Erythroblast (primary cell): ENCODE results near the gene SUSD1.
"Not testable (repeated sequence)": the region's sequence is repeated elsewhere in the genome, so short reads cannot be mapped to it uniquely, and the experiment has no call there.

Experiments
- DNase-seq, 2 experiments: peaks; one replicate each; lab custom pipeline; 2025; lab: John Stamatoyannopoulos, UW
- GATA1 ChIP-seq: IDR thresholded peaks from 2 replicates; pipeline ENCODE4 v1.6.1; 2011; ENCODE audit warnings: low read depth, mild to moderate bottlenecking, control low read depth, low read length, moderate library complexity
- POLR2A ChIP-seq: IDR thresholded peaks from 2 replicates; pipeline ENCODE4 v1.6.1; 2011; ENCODE audit warnings: mild to moderate bottlenecking, low read length

The SUSD1 gene

GRCh38 chr9:112174965-112175795 lies at the start of gene SUSD1:
SUSD1 (minus strand) TSS chr9:112175297; CDS start chr9:112175235, 62 bp downstream.
- peak; percentile 71 to 77 for DNase-seq
- TF ChIP-seq GATA1: no peak
- peak; percentile 54 for TF ChIP-seq POLR2A

GRCh38 chr9:112224401-112225289 lies 49.5 kb upstream of the SUSD1 start:
- peak; percentile 65 to 67 for DNase-seq
- TF ChIP-seq GATA1 (no peak), POLR2A (no peak)

DNA sequence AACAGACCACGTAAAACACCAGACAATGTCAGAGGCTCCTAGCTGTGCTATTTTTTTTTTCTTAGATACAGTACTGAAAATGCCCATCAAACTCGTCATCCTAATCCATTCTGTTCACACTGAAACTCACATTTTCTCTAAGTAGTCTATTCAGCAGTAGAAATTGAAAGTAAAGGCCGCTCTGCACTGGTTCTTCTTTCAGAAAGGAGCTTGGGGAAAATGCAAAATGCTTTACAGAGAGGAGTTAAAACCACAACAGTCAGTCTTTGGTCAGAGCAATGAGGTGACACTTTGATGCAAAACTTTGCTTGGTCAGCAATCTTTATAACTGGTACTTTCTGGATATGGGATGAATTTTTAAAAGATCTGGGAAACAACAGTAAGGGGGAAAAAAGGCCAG lies 43.8 kb upstream of the SUSD1 start:
- TF ChIP-seq GATA1 (no peak), POLR2A (no peak)
- DNase-seq: no peak

DNA sequence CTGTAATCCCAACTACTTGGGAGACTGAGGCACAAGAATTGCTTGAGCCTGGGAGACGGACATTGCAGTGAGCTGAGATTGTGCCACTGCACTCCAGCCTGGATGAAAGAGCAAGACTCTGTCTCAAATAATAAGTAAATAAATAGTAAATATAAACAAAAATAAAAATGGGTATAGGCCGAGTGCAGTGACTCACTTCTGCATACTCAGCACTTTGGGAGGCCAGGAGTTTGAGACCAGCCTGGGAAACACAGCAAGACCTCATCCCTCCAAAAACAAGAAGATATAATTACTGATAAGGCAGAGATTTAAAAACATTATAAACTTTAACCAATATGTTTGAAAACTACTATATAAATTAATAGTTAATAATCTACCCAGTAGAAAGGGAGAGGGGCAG lies 37.8 kb upstream of the SUSD1 start:
- TF ChIP-seq POLR2A (no peak), GATA1 (no peak)
- no peak for DNase-seq

DNA sequence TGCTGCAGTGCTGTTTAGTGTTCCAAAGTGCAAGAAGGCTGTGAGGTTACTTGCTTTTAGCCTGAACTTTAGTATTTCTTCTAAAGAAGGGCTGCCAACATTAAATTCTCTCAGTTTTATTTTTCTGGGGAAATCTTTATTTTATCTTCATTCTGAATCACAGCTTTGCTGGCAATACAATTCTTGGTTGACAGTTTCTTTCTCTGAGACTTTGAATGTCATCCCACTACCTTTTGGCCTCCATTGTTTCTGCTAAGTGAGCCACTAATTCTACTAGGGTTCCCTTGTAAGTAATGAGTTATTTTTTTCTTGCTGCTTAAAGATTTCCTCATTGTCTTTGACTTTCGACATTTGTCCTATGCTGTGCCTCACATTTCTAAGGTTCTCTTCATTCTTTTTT lies 32.4 kb upstream of the SUSD1 start:
- TF ChIP-seq POLR2A (no peak), GATA1 (no peak)
- DNase-seq: no peak

- TF ChIP-seq GATA1: no peak
- no peak for TF ChIP-seq POLR2A
- DNase-seq: no peak
These were observed 28.4 kb upstream of the SUSD1 start for GRCh38 chr9:112203536-112203935.

GRCh38 chr9:112200711-112201110 lies 25.6 kb upstream of the SUSD1 start:
- TF ChIP-seq POLR2A (no peak), GATA1 (no peak)
- DNase-seq: no peak

DNA sequence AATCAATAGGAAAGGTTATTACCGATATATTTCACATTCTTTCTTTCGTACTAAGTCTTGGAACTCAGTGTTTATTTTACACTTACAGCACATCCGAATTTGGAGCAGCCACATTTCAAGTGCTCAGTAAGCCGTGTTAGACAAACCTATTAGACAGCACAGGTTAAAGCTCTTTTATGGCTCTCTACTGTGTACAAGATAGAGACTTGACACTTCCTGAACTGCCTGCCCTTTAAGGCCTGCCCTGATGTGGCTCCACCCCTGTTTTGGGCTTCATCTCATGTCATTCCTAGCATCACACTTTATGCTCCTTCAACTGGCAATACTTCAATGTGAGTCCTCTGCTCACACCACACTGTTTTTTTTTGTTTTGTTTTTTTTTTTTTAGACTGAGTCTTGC lies 23.5 kb upstream of the SUSD1 start:
- TF ChIP-seq POLR2A (no peak), GATA1 (no peak)
- DNase-seq: peak in 1 of 2 experiments; percentile 5

DNA sequence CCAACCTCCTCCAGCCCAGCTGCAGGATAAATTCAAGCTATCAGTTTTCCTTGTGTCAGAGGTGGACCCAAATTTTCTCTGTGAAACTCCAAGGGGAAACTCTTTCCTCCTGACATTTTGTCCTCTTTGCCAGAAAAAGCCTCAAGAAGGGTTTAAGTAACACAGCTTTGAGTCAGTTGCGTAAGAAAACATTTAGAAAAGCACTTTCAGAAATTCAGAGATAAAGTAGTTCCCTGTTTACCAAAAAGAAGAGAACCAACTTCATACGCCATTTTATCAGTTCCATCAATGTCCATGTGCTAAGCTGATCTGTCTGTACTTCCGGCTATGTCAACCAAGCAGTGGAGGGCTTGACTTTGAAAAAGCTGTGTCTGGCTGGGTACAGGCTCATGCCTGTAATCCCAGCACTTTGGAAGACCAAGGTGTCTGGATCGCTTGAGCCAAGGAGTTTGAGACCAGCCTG lies 19.9 kb upstream of the SUSD1 start:
- TF ChIP-seq GATA1 (no peak), POLR2A (no peak)
- DNase-seq: peak in 1 of 2 experiments; percentile 13

- no peak for TF ChIP-seq GATA1
- TF ChIP-seq POLR2A: no peak
These were observed 18.6 kb upstream of the SUSD1 start for GRCh38 chr9:112193572-112194288.

DNA sequence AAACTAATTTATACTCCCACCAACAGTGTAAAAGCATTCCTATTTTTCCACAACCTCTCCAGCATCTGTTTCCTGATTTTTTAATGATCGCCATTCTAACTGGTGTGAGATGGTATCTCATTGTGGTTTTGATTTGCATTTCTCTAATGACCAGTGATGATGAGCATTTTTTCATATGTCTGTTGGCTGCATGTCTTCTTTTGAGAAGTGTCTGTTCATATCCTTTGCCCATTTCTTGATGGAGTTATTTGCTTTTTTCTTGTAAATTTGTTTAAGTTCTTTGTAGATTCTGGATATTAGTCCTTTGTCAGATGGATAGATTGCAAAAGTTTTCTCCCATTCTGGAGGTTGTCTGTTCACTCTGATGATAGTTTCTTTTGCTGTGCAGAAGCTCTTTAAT lies 15.2 kb upstream of the SUSD1 start:
- not testable (repeated sequence) for DNase-seq

More at GRCh38 chr9:112193572-112194288, 18.6 kb upstream of the SUSD1 start:
- no peak for DNase-seq

DNA sequence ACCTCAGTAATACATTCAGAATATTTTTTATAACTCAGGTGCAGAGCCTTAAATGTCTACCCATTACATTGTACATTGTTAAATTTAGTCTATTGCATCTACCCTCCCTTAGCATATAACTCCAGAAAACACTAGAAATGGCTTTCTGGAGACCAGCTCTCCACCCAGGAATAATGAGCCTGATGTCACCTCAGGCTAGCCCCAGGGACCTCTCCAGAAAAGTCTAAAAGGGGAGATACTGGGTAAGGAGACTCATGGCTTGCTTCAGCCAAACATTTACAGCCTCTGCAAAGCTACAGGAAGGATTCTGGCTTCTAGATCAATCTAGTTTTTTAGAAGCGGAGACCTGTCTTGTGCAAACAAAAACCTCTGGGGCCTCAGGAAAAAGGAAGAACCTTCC lies 13.8 kb upstream of the SUSD1 start:
- no peak for DNase-seq

GRCh38 chr9:112187404-112187803 lies 12.3 kb upstream of the SUSD1 start:
- TF ChIP-seq POLR2A (no peak), GATA1 (no peak)
- no peak for DNase-seq

More for the DNA sequence above, 13.8 kb upstream of the SUSD1 start:
- TF ChIP-seq POLR2A (no peak), GATA1 (no peak)

DNA sequence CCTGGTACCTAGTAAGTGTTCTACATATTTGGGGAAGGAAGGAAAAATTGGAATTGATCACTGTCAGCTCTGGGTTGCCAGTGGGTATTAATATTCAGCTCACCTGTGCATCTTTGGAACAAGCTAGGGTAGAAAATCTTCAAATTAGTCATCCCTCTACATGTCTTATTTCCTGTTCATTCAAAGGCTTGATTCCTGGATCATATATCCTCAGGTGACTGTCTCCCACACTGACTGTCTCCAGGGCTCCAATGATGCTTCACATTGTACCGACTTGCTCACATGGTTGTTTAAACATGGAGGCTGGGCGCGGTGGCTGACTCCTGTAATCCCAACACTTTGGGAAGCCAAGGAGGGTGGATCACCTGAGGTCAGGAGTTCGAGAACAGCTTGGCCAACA lies 11.6 kb upstream of the SUSD1 start:
- no peak for TF ChIP-seq POLR2A
- no peak for TF ChIP-seq GATA1

More for the DNA sequence above, 11.6 kb upstream of the SUSD1 start:
- DNase-seq: no peak
